Endothelial cell of umbilical vein (primary cell): ENCODE measurements around the gene EXOC6B. TPM values are rescaled to one million over a fixed set of nuclear protein-coding genes. Genes with fewer than 3 reads are reported as not detected.

Experiments used
- BruUV-seq: library from RNA; stranded (reverse); fragments of 400-500 nt; replicated peaks from 2 replicates; lab custom pipeline; 2021; lab: Mats Ljungman, UMichigan
- CTCF ChIA-PET: fragments of 300-600, 350-600 bp; sonication (Branson Sonifier 250); formaldehyde crosslinking; loops from one replicate; lab custom pipeline; 2021; ENCODE audit warnings: antibody characterized with exemption, inconsistent platforms; lab: Charles Lee
- POLR2A ChIA-PET: fragments of 300-600, 350-600 bp; sonication (Branson Sonifier 250); formaldehyde crosslinking; loops from one replicate; lab custom pipeline; 2021; ENCODE audit warnings: antibody characterized with exemption, inconsistent platforms; lab: Charles Lee
- DNase-seq: peaks from one replicate; pipeline ENCODE4 v3.0.0-alpha.2; 2011; ENCODE audit warnings: low read depth, low spot score
- FAIRE-seq: peaks from 2 replicates; lab custom pipeline; 2011; peaks lifted over from hg19 to GRCh38; lab: Jason Lieb, UNC
- H2AFZ ChIP-seq: 2 replicates; pipeline ENCODE4 v1.6.0; 2012; ENCODE audit warnings: low read depth, low read length, control low read depth, inconsistent platforms
- H3K27ac ChIP-seq: 2 replicates; pipeline ENCODE4 v1.5.1; 2011; ENCODE audit warnings: low read depth, mild to moderate bottlenecking, control low read depth, low read length, moderate library complexity; ENCODE audit not compliant: insufficient read depth
- H3K27me3 ChIP-seq, 2 experiments: 2 replicates each; pipeline versions ENCODE4 v1.6.0 to v1.6.1; 2011; ENCODE audit warnings: low read length in 2 of 2, mixed read lengths in 1 of 2; ENCODE audit not compliant: control insufficient read depth in 2 of 2, insufficient read depth in 2 of 2
- H3K36me3 ChIP-seq, 2 experiments: 2 replicates in 1 of 2; 3 replicates in 1 of 2; pipeline ENCODE4 v1.5.1; 2011; ENCODE audit warnings: low read length in 2 of 2, mild to moderate bottlenecking in 1 of 2, moderate library complexity in 1 of 2; ENCODE audit not compliant: control insufficient read depth in 2 of 2, insufficient read depth in 2 of 2; ENCODE audit errors: extremely low read depth in 1 of 2
- H3K4me1 ChIP-seq: 3 replicates; pipeline ENCODE4 v1.5.1; 2011; ENCODE audit warnings: mild to moderate bottlenecking, low read length; ENCODE audit not compliant: control insufficient read depth, insufficient read depth; ENCODE audit errors: extremely low read depth
- H3K4me2 ChIP-seq: 2 replicates; pipeline ENCODE4 v1.6.1; 2011; ENCODE audit warnings: low read length, control low read depth, mixed read lengths; ENCODE audit not compliant: insufficient read depth
- H3K4me3 ChIP-seq, 3 experiments: fragments of 200-600 bp in 1 of 3; sonication (generic), shearing (Covaris generic) in 1 of 3; replicated peaks in 1 of 3; 2 replicates each; pipeline ENCODE4 v1.5.1; 2011 to 2016; ENCODE audit warnings: control low read depth in 3 of 3, low read length in 3 of 3, mild to moderate bottlenecking in 2 of 3, inconsistent platforms in 1 of 3, low read depth in 1 of 3, moderate library complexity in 1 of 3; ENCODE audit not compliant: insufficient read depth in 1 of 3
- H3K79me2 ChIP-seq: 2 replicates; pipeline ENCODE4 v1.6.0; 2012; ENCODE audit warnings: low read length, inconsistent platforms; ENCODE audit not compliant: control insufficient read depth, insufficient read depth
- H3K9ac ChIP-seq: replicated peaks from 2 replicates; pipeline ENCODE3; 2011; ENCODE audit warnings: low read length, control low read depth; ENCODE audit not compliant: insufficient read depth; ENCODE audit errors: extremely low read depth
- H3K9me1 ChIP-seq: replicated peaks from 3 replicates; pipeline ENCODE4 v1.6.0; 2011; ENCODE audit warnings: mild to moderate bottlenecking, low read length; ENCODE audit not compliant: control insufficient read depth, insufficient read depth; ENCODE audit errors: extremely low read depth
- H3K9me3 ChIP-seq: replicated peaks from 2 replicates; pipeline ENCODE4 v1.5.1; 2012; ENCODE audit warnings: low read length, inconsistent platforms; ENCODE audit not compliant: control insufficient read depth, insufficient read depth
- H4K20me1 ChIP-seq: replicated peaks from 2 replicates; pipeline ENCODE3; 2011; ENCODE audit warnings: mild to moderate bottlenecking, low read length; ENCODE audit not compliant: control insufficient read depth, insufficient read depth; ENCODE audit errors: extremely low read depth
- EZH2 ChIP-seq: IDR thresholded peaks from 2 replicates; pipeline ENCODE4 v1.6.1; 2012; ENCODE audit warnings: borderline replicate concordance, low read depth, mild to moderate bottlenecking, moderate library complexity, low read length, inconsistent platforms; ENCODE audit not compliant: severe bottlenecking
- FOS ChIP-seq: IDR thresholded peaks from 2 replicates; pipeline ENCODE4 v1.6.1; 2011; ENCODE audit warnings: mild to moderate bottlenecking, low read length, moderate library complexity, borderline replicate concordance; ENCODE audit not compliant: insufficient read depth
- GATA2 ChIP-seq: IDR thresholded peaks from 2 replicates; pipeline ENCODE4 v1.7.0; 2011; ENCODE audit warnings: low read depth, mild to moderate bottlenecking, moderate library complexity, mixed read lengths, low read length; ENCODE audit not compliant: insufficient read length, insufficient read depth
- JUN ChIP-seq: IDR thresholded peaks from 2 replicates; pipeline ENCODE4 v1.6.1; 2011; ENCODE audit warnings: borderline replicate concordance, low read depth; ENCODE audit not compliant: insufficient read length, insufficient read depth
- MYC ChIP-seq: IDR thresholded peaks from one replicate; pipeline ENCODE4 v1.6.1; 2011; ENCODE audit warnings: mild to moderate bottlenecking, low read depth, low read length
- POLR2A ChIP-seq: IDR thresholded peaks from 2 replicates; pipeline ENCODE4 v1.6.1; 2012; ENCODE audit warnings: low read depth, mild to moderate bottlenecking, control low read depth, low read length
- POLR2AphosphoS5 ChIP-seq: IDR thresholded peaks from 2 replicates; pipeline ENCODE4 v1.6.1; 2012; ENCODE audit warnings: low read depth, mild to moderate bottlenecking, control low read depth, low read length, moderate library complexity; ENCODE audit not compliant: insufficient read depth
- dilution Hi-C: fragments of 300-500 bp; cut with MboI; formaldehyde crosslinking; loops from one replicate; pipeline ENCODE4 v1.15.0; 2019; ENCODE audit warnings: low sequenced_read_pairs; ENCODE audit not compliant: extremely low pct_ligation_motif_present
- intact Hi-C: fragments of 100-400 bp; cut with micrococcal nuclease; formaldehyde crosslinking; loops from one replicate; pipeline ENCODE4 v1.10.0; 2022
- polyA plus RNA-seq, 4 experiments: library from polyadenylated mRNA; depleted of rRNA in 3 of 4; stranded (reverse) in 3 of 4; unstranded in 1 of 4; fragments of >200 nt; gene quantifications; 2 replicates each; pipeline versions ENCODE4 v1.2.1 to v1.2.3, GENCODE V29; 2011 to 2012; ENCODE audit warnings: missing spikeins in 1 of 4
- total RNA-seq: library from RNA; stranded (reverse); gene quantifications from 2 replicates; pipeline ENCODE4 v1.2.3, GENCODE V29; 2021
- TF ChIP-seq, protein P1 (sequence below): IDR thresholded peaks from 2 replicates; pipeline ENCODE4 v1.6.1; 2011; ENCODE audit not compliant: insufficient read depth, insufficient read length
- TF ChIP-seq, protein P2 (sequence below), 2 donors: IDR thresholded peaks; 1 replicate in 1 of 2; 2 replicates in 1 of 2; pipeline ENCODE4 v1.5.1; 2011; ENCODE audit warnings: low read length in 2 of 2, mild to moderate bottlenecking in 2 of 2, moderate library complexity in 2 of 2, control low read depth in 1 of 2, inconsistent platforms in 1 of 2, low read depth in 1 of 2; ENCODE audit not compliant: insufficient read depth in 1 of 2; ENCODE audit errors: extremely low read depth in 1 of 2

The EXOC6B gene
- total and polyA plus RNA-seq, 2 donors (not counting 3 experiments of a cell fraction or from before 2014, with no cell fraction given) = 10.8 to 34.8 TPM

DNA sequence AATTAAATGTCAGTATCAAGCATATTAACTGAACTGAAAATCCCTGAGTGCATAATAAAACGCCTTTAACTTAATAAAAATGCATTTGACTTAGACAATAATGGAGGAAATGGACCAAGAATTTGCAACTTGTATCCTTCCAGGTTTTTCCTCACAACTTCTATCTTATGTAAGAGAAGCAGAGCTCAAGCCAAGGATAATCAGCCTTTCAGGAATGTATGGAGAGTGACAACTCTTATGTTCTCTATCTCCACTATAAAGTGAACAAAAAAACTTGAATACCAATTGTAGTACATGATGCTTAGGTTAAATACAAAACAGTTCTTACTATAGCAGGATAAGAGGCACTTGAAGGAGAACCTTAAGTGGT, 613.4 kb downstream of the EXOC6B start:
- no peak overlapping the region for H3K4me2 ChIP-seq
- H3K4me3 ChIP-seq = no peak overlapping the region
- TF ChIP-seq EZH2 = no peak
- no peak for TF ChIP-seq JUN
- TF ChIP-seq POLR2AphosphoS5 = no peak
- TF ChIP-seq, protein P1, sequence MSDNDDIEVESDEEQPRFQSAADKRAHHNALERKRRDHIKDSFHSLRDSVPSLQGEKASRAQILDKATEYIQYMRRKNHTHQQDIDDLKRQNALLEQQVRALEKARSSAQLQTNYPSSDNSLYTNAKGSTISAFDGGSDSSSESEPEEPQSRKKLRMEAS = no peak
- TF ChIP-seq, protein P2, sequence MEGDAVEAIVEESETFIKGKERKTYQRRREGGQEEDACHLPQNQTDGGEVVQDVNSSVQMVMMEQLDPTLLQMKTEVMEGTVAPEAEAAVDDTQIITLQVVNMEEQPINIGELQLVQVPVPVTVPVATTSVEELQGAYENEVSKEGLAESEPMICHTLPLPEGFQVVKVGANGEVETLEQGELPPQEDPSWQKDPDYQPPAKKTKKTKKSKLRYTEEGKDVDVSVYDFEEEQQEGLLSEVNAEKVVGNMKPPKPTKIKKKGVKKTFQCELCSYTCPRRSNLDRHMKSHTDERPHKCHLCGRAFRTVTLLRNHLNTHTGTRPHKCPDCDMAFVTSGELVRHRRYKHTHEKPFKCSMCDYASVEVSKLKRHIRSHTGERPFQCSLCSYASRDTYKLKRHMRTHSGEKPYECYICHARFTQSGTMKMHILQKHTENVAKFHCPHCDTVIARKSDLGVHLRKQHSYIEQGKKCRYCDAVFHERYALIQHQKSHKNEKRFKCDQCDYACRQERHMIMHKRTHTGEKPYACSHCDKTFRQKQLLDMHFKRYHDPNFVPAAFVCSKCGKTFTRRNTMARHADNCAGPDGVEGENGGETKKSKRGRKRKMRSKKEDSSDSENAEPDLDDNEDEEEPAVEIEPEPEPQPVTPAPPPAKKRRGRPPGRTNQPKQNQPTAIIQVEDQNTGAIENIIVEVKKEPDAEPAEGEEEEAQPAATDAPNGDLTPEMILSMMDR (IDR thresholded peaks at IDR 0.05; ENCODE audit: extremely low read depth in 1 of 2, insufficient read depth in 1 of 2, low read depth in 1 of 2, low read length in 2 of 2) = no peak
- TF ChIP-seq GATA2 = no peak
- TF ChIP-seq FOS = no peak
- no peak for TF ChIP-seq MYC
- TF ChIP-seq POLR2A = no peak
- no peak overlapping the region for H3K27ac ChIP-seq
- POLR2A ChIA-PET = no interaction called here
- no peak overlapping the region for H3K9ac ChIP-seq
- H3K79me2 ChIP-seq = no peaks in the 10 kb centered on the region
- H3K36me3 ChIP-seq = no peaks in the 10 kb centered on the region
- H3K9me1 ChIP-seq = no peaks in the 10 kb centered on the region
- dilution Hi-C loops = no loop called here
- H3K4me1 ChIP-seq = no peaks in the 10 kb centered on the region
- FAIRE-seq (no peak), DNase-seq (no peak)
- BruUV-seq = no TSS peak
- H4K20me1 ChIP-seq = no peaks in the 10 kb centered on the region
- no peak overlapping the region for H2AFZ ChIP-seq
- CTCF ChIA-PET = no interaction called here
- H3K27me3 ChIP-seq = no peaks in the 10 kb centered on the region
- no peaks in the 10 kb centered on the region for H3K9me3 ChIP-seq
- intact Hi-C loops = no loop called here
